GM19455 (cell line): ENCODE data around the gene NKX2-3.

Experiments
- ATAC-seq: cut with Tn5 transposase; IDR thresholded peaks from one replicate; pipeline ENCODE4 v1.9.1; 2021; ENCODE audit not compliant: unreplicated experiment

Gene NKX2-3

DNA sequence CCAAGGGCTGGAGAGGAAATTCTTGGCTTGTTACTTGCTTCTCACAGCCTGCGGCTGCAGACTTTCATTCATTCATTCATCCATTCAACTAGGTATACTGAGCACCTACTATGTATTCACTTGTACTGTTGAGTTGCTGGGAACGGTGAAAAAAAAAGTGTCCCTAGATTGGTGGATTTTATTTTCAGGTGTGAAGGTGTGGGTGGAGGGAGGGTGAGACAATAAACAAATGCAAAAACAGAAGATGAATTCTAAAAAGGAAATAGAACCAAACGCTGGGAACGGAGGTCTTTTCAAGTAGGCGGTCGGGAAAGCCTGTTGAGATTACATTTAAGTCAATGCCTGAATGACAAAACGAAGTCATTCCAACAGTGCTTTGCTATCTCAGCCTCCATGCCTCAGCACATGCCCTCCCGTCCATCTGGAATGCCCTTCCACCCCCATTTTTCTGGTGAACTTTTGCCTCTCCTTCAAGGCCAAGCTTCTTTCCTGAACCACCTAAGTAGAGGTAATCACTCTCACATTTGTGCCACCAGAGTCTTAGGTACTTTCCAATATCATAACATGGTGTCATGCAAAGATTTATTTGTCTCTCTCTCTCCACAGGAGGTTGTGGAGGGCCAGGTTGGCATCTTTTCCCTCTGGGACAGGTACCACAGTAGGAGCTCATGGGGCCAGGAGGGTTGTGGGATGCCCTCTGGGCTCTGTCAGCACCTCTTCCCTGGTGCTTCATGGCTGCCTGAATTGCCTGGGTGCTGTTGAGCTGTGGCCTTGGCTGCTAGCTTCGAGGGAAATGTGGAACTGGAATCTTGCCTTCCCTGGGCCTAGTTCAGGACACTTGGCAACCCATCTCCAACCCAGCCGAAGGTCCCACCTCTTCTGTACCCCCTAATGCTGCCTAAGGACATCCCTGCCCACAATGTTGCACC is 5.5 kb downstream of the NKX2-3 start:
- ATAC-seq: no peak

DNA sequence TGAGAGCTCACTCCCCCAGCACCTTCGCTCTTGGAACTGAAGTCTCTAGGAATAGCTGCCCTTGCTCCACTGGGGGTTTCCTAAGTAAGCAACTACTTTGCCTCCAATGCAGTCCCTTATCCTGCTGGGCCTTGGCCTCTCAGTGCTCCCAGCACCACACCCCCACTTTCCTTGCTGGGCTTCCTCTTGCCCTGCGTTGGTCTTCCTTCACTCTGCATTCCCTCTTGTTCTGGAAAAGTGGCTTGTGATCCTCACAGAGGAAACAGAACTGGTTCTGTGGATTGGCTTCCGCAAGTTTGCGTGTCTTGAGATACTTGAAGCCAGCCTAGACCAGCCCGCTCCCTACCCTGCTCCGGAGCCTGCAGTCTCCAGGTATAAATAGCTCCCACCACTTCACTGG is 6.4 kb downstream of the NKX2-3 start:
- ATAC-seq: no peak

DNA sequence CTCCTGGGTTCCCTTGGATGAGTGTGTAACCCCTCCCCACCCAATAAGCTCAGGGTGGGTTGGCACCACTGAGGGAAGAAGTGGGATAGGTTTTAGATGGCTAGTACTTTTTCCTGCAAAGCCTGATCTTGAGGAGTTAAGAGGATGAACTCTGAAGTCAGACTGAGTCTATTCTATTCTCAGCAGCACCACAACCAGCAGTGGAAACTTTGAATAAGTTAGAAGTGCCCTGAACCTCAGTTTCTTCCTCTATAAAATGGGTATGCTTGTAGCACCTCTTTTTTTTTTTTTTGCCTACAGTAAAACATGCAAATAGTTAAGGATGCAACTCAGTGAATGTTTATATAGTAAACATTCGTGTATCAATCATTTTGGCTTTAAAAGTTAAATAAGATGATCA is 7.1 kb downstream of the NKX2-3 start:
- ATAC-seq: no peak

DNA sequence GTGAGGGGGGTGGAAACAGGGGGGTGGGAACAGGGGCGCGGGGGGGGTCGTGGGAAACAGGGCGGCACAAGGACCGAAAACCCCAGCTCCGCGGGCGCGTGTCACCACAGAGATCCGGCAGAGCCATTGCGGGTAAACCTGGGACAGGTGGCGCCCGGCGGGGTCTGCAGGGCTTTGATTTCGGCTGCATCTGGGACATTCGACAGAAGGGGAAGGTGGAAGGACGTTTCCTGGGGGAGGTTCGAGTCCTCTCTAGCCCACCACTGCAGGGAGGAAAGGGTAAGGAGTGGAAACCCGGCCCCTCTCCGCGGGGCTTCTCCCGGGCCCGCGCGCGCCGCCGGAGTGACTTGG is 7.5 kb downstream of the NKX2-3 start:
- no peak for ATAC-seq

DNA sequence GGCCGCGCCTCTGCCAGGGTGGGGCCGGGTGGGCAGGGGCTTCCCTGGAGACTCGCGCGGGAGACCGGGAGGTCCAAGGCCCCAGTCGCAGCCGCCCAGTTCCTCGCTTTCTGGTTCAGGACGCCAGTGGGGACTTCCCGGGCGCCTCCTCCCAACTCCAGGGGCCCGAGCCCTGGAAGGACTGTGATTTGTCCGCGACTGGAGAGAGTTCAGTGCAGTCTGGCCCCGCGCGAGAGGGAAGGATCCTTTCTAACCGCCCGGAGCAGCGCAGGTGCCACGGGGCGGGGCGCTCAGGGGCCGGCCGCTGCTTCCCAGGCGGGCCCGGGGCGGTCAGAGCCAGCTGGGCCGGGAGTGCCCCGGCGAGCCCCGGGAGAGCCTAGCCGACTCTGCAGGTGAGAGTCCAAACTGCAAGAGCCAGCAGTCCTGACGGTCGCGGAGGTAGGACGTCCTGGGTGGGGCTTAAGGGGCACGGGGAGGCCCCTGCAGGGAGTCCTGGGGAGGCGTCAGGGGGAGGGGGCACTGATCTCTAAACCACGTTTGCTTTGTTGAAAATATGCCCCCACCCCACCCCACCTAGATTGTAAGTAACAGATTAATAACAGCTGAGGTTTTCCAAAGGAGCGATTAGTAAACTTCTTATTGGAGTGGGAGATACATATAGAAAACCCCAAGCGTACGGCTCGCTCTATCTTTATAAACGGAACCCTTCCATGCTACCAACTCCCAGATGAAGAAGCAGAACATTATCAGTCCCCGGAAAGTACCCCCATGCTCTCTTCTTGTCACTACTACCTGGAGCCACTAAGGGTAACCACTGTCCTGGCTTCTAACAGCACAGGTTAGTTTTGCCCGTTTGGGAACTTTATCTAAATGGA is 8.2 kb downstream of the NKX2-3 start:
- ATAC-seq: no peak

DNA sequence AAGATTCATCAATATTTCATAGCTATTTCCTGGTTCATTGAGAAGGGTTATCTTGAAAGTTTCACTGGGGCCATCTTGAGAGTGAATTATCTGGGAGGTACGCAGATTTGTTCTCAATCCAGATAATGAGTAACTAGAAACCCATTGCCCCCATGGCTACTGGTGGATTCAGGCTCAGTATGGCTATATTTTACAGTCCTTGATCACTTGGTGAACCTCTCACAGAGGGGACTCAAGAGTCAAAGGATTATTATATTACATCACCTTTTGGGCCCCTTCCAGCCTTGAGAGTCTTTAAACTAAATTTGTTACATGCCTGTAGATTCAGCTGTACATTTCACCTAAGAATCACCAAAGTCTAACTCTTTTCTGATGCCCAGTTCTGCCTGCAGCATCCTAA is 11.6 kb downstream of the NKX2-3 start:
- ATAC-seq: no peak

DNA sequence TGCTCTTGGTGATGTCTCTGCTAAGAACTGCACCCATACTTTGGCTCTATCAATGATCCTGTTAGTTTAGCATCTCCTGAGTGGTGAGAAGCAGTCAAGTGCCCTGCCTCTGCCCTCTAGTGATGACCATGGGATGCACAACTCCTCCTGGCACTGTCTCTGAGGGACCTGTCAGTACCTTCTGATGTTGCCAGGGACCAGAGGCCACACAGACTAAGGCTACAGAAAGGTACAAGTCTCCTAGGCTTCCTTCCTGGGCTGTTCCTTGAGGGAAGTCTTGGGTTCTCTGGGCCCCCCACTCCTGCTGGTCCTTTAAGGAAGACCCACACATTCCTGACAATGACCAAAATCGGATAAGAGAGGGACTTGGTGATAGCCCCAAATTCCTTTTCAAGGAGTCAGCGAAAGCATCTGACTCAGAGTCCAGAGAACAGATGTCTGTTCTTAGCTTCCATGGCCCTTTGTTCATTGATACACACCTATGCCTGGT is 15.3 kb downstream of the NKX2-3 start:
- ATAC-seq: no peak

DNA sequence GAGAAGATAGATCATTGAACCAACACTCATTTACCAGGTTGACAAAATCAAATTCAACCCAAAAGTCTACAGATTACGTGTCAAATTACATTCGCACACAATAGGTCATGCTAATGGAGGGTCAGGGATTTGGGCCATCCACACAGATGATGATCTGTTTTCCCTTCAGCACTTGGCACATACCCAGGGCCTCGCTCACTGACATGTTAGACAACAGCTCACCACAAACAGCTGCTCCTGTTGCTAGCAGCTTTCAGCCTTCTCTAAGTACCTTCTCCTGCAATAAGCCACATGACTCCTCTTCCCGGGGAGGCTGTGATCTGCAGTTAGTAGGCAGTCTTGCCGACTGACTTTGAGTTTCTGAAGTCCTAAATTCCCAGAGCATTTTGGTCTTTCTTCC is 18.4 kb downstream of the NKX2-3 start:
- ATAC-seq: no peak

DNA sequence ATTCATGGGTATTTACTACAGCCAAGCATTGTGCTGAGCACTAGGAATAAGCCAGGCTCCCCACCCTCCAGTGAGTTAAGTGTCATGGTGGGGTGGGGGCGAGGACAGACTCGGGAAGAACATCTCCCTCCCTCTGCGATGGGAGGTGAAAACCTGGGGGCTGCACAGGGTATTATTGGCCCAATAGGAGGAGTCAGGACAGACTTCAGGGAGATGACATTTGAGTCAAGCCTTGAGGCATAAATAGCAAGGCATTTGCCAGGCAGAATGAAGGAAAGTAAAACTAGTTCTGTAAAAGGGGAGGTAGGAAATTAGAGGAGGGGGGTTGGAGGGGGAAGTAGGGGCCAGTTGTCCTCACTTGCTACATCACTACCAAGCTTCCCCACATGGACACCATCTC is 18.9 kb downstream of the NKX2-3 start:
- ATAC-seq: no peak

DNA sequence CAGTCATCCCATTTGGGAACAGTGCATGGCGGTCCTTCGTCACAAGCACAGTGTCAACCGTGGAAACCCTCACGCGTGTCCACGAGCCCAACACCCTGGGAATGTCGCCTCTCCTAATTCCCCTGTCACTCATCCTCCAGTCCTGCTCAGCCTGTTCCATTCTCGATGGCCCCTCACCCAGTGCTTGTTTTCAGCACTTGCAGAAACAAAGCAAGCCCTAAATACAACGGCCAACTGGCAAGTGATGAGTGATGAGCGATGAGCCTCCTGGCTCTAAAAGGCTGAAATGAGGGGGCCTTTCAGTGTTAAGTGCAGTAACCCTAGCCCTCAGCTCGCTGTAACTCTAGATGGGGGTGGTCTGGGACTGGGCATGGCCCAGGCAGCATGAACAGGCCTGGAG is 22.6 kb downstream of the NKX2-3 start:
- no peak for ATAC-seq

DNA sequence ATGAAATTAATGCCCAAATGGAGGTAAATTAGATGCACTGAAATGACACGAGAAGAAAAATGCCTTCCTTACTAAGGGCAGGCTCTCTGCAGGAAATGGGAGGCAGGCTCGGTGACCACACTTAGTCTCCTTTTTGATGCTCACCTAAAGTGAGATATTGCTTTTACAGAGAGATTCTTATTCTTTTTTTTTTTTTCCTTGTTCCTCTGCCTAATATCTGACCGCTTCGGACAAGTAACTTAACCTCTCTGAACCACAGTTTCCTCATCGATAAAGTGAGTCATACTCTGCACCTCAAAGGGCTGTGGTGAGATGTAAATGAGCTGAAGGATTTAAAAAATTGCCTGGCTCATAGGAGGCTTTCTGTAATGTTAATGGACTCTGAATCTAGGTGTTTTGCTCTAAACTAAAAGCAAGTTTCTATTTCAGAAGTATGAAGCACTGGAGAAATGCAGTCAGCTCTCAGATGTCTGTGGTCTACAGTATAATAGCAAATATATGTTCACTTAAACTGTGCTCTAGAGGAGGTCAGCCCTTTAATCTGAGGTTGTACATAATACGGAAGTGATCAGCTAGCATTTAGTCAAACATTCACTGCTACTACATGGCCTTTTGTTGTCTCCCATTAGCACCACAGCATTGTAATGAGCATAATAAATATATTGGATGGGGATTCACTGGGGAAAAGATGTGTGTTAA is 23.2 kb downstream of the NKX2-3 start:
- ATAC-seq: peak; percentile 93

DNA sequence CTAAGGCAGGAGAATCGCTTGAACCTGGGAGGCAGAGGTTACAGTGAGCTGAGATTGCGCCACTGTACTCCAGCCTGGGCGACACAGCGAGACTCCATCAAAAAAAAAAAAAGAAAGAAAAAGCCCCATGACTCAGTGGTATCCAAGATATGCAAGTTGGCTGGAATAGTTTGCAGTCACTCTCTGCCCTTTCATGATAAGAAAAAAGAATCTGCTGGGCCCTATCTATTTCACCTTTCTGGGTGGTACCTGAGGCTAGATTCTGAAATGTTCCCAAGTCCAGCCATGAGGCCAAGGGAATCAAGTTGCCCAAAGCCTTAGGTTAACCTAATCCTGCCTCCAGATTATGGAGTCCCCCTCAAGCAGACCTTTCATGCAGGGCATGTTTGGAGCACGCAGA is 24.3 kb downstream of the NKX2-3 start:
- ATAC-seq: no peak

DNA sequence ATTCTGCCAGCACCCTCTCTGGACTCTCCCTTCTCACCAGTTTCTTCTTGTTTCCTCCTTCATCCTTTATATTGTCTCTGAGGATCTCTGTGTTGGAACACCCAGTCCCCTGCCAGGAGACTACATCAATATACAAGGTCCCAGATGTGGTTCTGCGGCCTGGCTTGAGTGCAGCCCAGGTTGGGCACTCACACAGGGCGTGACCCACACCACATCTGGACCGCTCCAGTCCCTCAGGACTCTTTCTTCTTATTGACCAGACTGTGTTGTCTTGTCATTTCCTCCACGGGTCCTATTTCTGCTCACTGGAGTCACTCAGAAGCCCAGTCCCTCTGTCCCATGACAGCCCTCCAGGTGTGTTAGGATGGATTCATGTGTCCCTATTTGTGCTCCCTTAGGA is 26.0 kb downstream of the NKX2-3 start:
- no peak for ATAC-seq

DNA sequence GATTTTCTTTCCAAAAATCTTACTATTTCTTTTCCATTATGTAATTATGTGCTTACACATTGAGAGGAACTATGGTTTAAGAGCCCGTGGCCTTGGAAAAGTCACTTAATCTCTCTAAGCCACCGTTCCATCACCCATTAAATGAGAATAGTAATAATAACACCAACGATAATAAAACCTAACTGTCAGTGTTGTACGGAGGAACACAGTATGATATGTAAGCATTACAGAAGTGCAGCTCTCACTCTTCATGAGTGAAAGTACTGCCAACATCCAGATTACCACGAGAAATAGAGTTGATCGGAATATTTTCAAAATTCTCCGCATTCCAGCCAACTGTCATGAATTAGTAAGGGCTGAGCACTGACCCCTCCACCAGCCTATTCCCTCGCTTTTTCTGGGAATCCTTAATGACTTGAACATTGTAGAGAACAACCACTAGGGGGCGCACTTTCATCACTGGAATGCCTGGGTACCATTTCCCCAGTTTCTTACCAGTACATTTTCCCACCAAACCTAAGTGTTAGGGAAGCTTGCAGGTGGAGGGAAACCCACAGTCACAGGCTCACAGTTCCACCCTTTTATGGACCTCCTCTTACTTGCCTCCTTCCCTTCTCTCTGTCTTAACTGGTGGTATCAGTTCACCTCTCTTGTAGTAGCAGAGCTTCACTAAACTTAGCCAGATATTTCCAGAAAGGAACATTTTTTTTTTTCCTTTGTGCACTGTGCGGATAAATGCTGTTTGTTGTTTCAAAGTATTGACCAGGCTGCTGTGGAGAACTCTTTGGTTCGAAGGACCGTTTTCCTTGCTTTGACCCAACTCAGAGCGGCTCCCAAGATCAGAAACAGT is 27.8 kb downstream of the NKX2-3 start:
- no peak for ATAC-seq

DNA sequence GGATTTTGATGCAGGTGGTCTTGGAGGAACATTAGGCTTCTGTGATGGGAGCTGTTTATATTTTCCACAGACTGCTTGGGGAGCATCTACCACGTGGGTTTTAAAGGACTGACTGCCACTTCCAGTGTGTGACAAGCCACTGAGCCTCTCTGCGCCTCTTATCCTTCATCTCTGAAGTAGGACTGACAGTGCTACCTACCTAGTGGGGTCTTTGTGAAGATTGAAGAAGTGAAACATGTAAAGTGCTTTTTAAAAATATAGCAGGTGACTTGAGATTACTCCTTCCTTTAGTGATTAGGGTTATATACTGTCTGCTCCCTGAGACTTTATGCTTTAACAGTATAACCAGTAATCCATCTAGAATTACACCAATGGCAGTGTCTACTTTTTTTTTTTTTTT is 29.9 kb downstream of the NKX2-3 start:
- no peak for ATAC-seq

DNA sequence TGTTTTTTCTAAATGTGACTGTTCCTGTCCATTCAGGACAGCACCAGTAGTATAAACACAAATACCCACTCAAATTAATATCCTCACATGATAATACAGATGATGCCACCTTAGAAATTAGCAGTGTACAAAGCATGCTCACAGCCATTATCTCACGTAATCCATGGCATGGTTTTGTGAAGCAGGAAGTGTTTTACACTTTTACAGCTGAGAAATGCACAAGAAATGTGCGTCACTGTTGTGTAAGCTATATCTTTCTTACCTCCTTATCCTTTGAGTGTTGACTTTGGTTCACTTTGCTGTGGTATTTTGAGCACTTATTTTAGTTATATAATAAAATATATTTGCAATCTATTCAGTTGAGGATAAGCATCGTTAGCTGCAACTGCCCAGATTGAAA is 31.6 kb downstream of the NKX2-3 start:
- no peak for ATAC-seq

DNA sequence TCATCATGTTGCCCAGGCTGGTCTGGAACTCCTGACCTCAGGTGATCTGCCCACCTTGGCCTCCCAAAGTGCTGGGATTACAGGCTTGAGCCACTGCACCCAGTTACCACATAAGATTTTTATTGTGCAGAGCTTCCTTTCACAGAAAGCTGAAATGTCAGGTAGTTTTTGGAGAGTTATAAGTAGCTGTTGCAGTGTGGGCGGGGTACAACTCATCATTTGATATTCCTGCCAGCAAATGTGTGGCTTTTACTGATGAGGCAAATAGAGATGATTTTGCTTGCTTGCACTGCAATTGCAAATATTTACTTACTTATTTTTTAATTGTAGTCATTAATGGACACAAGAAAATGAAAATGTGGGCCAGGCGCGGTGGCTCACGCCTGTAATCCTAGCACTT is 32.4 kb downstream of the NKX2-3 start:
- no peak for ATAC-seq

DNA sequence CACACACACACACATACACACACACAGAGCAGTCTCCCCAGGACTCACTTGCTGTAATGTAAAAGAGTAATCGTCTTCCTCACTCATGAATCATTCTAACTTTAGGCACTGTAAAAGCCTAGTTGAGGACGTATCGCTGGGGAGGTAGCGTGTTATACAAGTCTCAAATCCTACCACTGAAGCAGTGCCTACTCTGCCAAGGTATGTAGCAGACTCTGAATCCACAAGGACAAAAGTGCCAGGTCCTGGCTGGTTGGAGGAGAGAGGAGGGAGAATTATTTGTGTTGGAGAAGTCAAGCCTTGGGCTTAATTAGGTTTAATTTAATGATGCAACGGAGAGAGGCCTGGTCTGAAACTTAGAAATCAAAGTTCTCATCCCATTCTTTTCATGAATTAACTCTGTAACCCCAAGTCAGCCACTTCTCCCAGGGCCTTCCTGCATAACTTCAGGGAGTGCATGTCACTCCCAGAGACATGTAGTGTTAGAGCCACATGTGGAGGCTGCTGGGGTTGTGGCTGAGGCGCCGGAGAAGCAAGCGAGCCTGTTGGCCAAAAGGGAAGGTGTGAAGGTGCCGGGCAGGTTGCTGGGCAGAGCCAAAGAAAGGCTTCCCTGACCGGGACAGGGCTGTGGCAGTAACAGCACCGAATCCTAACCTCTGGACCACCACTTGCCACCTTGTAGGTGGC is 36.7 kb downstream of the NKX2-3 start:
- no peak for ATAC-seq

DNA sequence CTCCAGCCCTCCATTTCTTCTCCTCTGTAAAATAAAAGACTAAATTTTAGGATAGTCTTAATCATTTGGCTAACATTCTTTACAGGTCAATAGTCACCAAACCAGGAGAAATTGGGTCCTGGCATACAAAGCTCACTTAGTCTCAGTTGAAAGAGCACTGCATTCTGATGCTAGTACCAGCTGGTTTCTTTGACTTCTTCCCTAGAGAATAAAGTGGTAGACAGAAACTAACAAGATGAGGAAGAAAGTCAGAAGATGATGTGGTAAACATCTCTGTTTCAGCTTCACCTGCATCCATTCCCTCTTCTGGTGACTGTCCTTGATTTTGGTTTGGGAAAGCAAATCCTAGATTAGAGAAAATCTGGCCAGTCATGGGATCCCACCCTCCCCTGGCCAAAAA is 37.2 kb downstream of the NKX2-3 start:
- no peak for ATAC-seq

DNA sequence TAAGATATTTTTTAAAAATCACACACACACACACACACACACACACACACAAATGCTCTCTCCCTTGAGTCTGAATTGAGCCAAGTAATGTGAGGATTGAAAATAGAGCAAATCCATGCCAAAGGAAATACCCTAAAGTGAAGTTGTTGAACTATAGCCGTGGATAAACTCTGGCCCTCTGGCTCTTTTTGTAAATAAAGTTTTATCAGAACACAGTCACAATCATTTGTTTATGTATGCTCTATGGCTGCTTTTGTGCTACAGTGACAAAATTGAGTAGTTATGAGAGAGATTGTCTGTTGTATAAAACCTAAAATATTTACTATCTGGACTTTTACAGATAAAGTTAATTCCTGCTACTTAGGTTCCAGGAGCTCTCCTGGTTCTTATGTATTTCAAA is 39.1 kb downstream of the NKX2-3 start:
- no peak for ATAC-seq
